A549 (cell line): ENCODE measurements around the gene ALDH5A1. TPM values are rescaled to one million over a fixed set of nuclear protein-coding genes. Genes with fewer than 3 reads are reported as not detected.

ENCODE experiments used
- ATAC-seq, 2 experiments: fragments of 200-7000 bp in 1 of 2; fragments of >200 bp in 1 of 2; cut with Nextera tagmentation in 1 of 2; cut with Tn5 transposase in 1 of 2; 3 replicates each; pipeline versions ENCODE4 v1.8.0 to v1.9.1; 2018 to 2020; ENCODE audit warnings: mild to moderate bottlenecking in 1 of 2, moderate library complexity in 1 of 2
- CTCF ChIA-PET: fragments of 300-600 bp; sonication (Branson Sonifier 250); formaldehyde crosslinking; extraction: SDS; loops from one replicate; lab custom pipeline; 2021; ENCODE audit warnings: antibody characterized with exemption, inconsistent platforms; lab: Yijun Ruan, JAX
- POLR2A ChIA-PET: fragments of 350-600 bp; formaldehyde crosslinking; extraction: SDS; loops from one replicate; lab custom pipeline; 2021; ENCODE audit warnings: antibody characterized with exemption, inconsistent platforms; lab: Yijun Ruan, JAX
- DNase-seq, 2 experiments: peaks; one replicate each; pipeline versions ENCODE4 v3.0.0 to v3.0.0-alpha.2; 2011 to 2016; ENCODE audit warnings: low read depth in 1 of 2, low spot score in 1 of 2
- FAIRE-seq: peaks from 2 replicates; lab custom pipeline; 2011; peaks lifted over from hg19 to GRCh38; lab: Jason Lieb, UNC
- H3K27ac ChIP-seq, 2 experiments: fragments of >200 bp; sonication (Bioruptor Twin); formaldehyde crosslinking; 3 replicates each; pipeline ENCODE4 v1.5.1; 2016 to 2017
- H3K4me1 ChIP-seq: fragments of >200 bp; sonication (Bioruptor Twin); formaldehyde crosslinking; 3 replicates; pipeline ENCODE4 v1.6.1; 2016
- H3K4me2 ChIP-seq: fragments of >200 bp; sonication (Bioruptor Twin); formaldehyde crosslinking; 3 replicates; pipeline ENCODE4 v1.6.1; 2016
- H3K4me3 ChIP-seq: fragments of >200 bp; sonication (Bioruptor Twin); formaldehyde crosslinking; 3 replicates; pipeline ENCODE4 v1.5.1; 2016
- H3K9me3 ChIP-seq: fragments of >200 bp; sonication (Bioruptor Twin); formaldehyde crosslinking; 3 replicates; pipeline ENCODE4 v1.6.1; 2016
- BCL3 ChIP-seq: fragments of >200 bp; sonication (Bioruptor Twin); formaldehyde crosslinking; IDR thresholded peaks from 3 replicates; pipeline ENCODE4 v1.6.1; 2016
- BHLHE40 ChIP-seq: IDR thresholded peaks from 2 replicates; pipeline ENCODE4 v1.6.1; 2012; ENCODE audit warnings: low read depth, low read length, inconsistent platforms
- CBX8 ChIP-seq: fragments of 200-600 bp; sonication (generic); IDR thresholded peaks from 2 replicates; pipeline ENCODE4 v1.6.1; 2016
- E2F6 ChIP-seq: IDR thresholded peaks from 2 replicates; pipeline ENCODE4 v1.6.1; 2012; ENCODE audit warnings: low read depth, borderline replicate concordance
- EHMT2 ChIP-seq: fragments of 200-600 bp; sonication (generic); IDR thresholded peaks from 2 replicates; pipeline ENCODE4 v1.6.1; 2016; ENCODE audit warnings: antibody characterized with exemption, low read depth, mild to moderate bottlenecking, moderate library complexity
- ESRRA ChIP-seq: fragments of 150-350 bp; IDR thresholded peaks from 2 replicates; pipeline ENCODE4 v1.6.1; 2014; ENCODE audit warnings: mild to moderate bottlenecking, low read length, borderline replicate concordance
- HES2 ChIP-seq: fragments of >200 bp; sonication (Bioruptor Twin); formaldehyde crosslinking; IDR thresholded peaks from 2 replicates; pipeline ENCODE4 v1.6.1; 2016
- HOXB13 ChIP-seq: fragments of 250-450 bp; sonication (Bioruptor Pico); IDR thresholded peaks from 2 replicates; pipeline ENCODE4 v1.5.0; 2020; ENCODE audit warnings: low read depth, mild to moderate bottlenecking, moderate library complexity
- MAFK ChIP-seq: fragments of 450-650 bp; IDR thresholded peaks from 2 replicates; pipeline ENCODE4 v1.6.1; 2014; ENCODE audit not compliant: partially characterized antibody
- MYC ChIP-seq: IDR thresholded peaks from 2 replicates; pipeline ENCODE4 v1.6.1; 2012; ENCODE audit warnings: mild to moderate bottlenecking, inconsistent platforms, low read length, improper control_type of control experiment, borderline replicate concordance
- NFE2L2 ChIP-seq: fragments of 150-350 bp; conservative IDR thresholded peaks from 2 replicates; pipeline ENCODE4 v1.6.1; 2014; ENCODE audit warnings: low read length
- NPAS2 ChIP-seq: fragments of 250-450 bp; sonication (Bioruptor Pico); IDR thresholded peaks from 2 replicates; pipeline ENCODE4 v1.8.0; 2022; ENCODE audit warnings: mild to moderate bottlenecking, moderate library complexity, borderline replicate concordance
- POLR2A ChIP-seq: IDR thresholded peaks from 2 replicates; pipeline ENCODE4 v1.6.1; 2012; ENCODE audit warnings: mild to moderate bottlenecking, low read length
- POLR2AphosphoS2 ChIP-seq: conservative IDR thresholded peaks from 2 replicates; pipeline ENCODE4 v1.6.1; 2012; ENCODE audit warnings: low read length, improper control_type of control experiment, inconsistent platforms
- RAD21 ChIP-seq, 2 experiments: fragments of >200 bp in 1 of 2; sonication (Bioruptor Twin) in 1 of 2; formaldehyde crosslinking in 1 of 2; IDR thresholded peaks in 1 of 2; conservative IDR thresholded peaks in 1 of 2; 2 replicates in 1 of 2; 3 replicates in 1 of 2; pipeline ENCODE4 v1.6.1; 2012 to 2018; ENCODE audit warnings: inconsistent platforms in 1 of 2
- RARB ChIP-seq: fragments of 250-450 bp; sonication (Bioruptor Pico); IDR thresholded peaks from 2 replicates; pipeline ENCODE4 v1.8.0; 2021; ENCODE audit warnings: mild to moderate bottlenecking, moderate library complexity
- REST ChIP-seq: fragments of 200-600 bp; sonication (generic); IDR thresholded peaks from 2 replicates; pipeline ENCODE4 v1.6.1; 2016; ENCODE audit warnings: antibody characterized with exemption, mild to moderate bottlenecking, moderate library complexity
- RFX5 ChIP-seq: fragments of 450-650 bp; IDR thresholded peaks from 2 replicates; pipeline ENCODE4 v1.7.1; 2014; ENCODE audit warnings: antibody characterized with exemption, mild to moderate bottlenecking, moderate library complexity
- SREBF2 ChIP-seq: fragments of 450-650 bp; IDR thresholded peaks from 2 replicates; pipeline ENCODE4 v1.6.1; 2014; ENCODE audit warnings: mild to moderate bottlenecking, moderate library complexity
- TFCP2L1 ChIP-seq: fragments of 250-450 bp; sonication (Bioruptor Pico); IDR thresholded peaks from 2 replicates; pipeline ENCODE4 v1.5.0; 2021; ENCODE audit warnings: mild to moderate bottlenecking
- TP53 ChIP-seq: fragments of 250-450 bp; sonication (Bioruptor Pico); IDR thresholded peaks from 2 replicates; pipeline ENCODE4 v1.5.0; 2021; ENCODE audit warnings: mild to moderate bottlenecking, moderate library complexity
- USF2 ChIP-seq: fragments of 450-650 bp; IDR thresholded peaks from 2 replicates; pipeline ENCODE4 v1.6.1; 2014; ENCODE audit warnings: antibody characterized with exemption
- ZFP36 ChIP-seq: fragments of 450-650 bp; IDR thresholded peaks from 2 replicates; pipeline ENCODE4 v1.6.1; 2014; ENCODE audit warnings: borderline replicate concordance; ENCODE audit not compliant: partially characterized antibody
- ZNF302 ChIP-seq: fragments of 250-450 bp; sonication (Bioruptor Pico); IDR thresholded peaks from 2 replicates; pipeline ENCODE4 v1.9.0; 2021; ENCODE audit warnings: inconsistent platforms, mild to moderate bottlenecking, moderate library complexity
- WGBS: methylation state at CpG from one replicate; pipeline ENCODE4 v1.1.6; 2017; ENCODE audit errors: missing lambda C conversion rate; 5-methylcytosine and 5-hydroxymethylcytosine counted together
- polyA plus RNA-seq, 4 experiments: library from polyadenylated mRNA; depleted of rRNA in 3 of 4; stranded (reverse); fragments of >200 nt; fragmentation: RNase III in 1 of 4; extraction: RNeasy Plus Mini Kit Qiagen cat#74134 plus additional on column Dnase treatment in 1 of 4; gene quantifications; 2 replicates in 3 of 4; 3 replicates in 1 of 4; pipeline ENCODE4 v1.2.3, GENCODE V29; 2011 to 2017

ALDH5A1 gene
- polyA plus RNA-seq, 2 of the 4 experiments (the other 2 are of a cell fraction): 6.9 to 10.9 TPM

GRCh38 chr6:24565196-24565595 lies 70.4 kb downstream of the ALDH5A1 start (continued):
- TF ChIP-seq RAD21 (conservative IDR thresholded peaks at IDR 0.05 in 1 of 2, IDR thresholded peaks at IDR 0.05 in 1 of 2) (no peak), MYC (no peak)

- 85% methylated on average over 5 of the region's 5 CpGs for WGBS
- ChIA-PET POLR2A (no interaction called here), CTCF (interaction anchor here (0.6 to 4.9 kb wide), 4 partner anchors 15 to 511 kb away, joined by 3 to 26 read pairs (median 7); no protein-coding TSS in a partner anchor)
- Histone ChIP-seq H3K4me1 (no peaks in the 10 kb centered on the region), H3K4me2 (no peak overlapping the region), H3K4me3 (no peak overlapping the region), H3K27ac (no peak overlapping the region), H3K9me3 (no peaks in the 10 kb centered on the region)
- TF ChIP-seq BHLHE40 (no peak), TFCP2L1 (CRISPR knock-in tag) (no peak), POLR2AphosphoS2 (no peak), BCL3 (no peak), SREBF2 (no peak), ESRRA (no peak), POLR2A (no peak), RFX5 (no peak)
- DNase-seq (no peak), FAIRE-seq (no peak), ATAC-seq (no peak)
These were observed 71.4 kb downstream of the ALDH5A1 start for GRCh38 chr6:24566020-24566767.

GRCh38 chr6:24568683-24569082 lies 73.9 kb downstream of the ALDH5A1 start:
- CTCF ChIA-PET: interaction anchor here (1.4 to 1.7 kb wide), 2 partner anchors 12 to 198 kb away, joined by 3 to 11 read pairs; no protein-coding TSS in a partner anchor
- no peak for ATAC-seq
- 67% methylated on average over 4 of the region's 4 CpGs for WGBS
- POLR2A ChIA-PET: no interaction called here
- H3K4me3 ChIP-seq: no peak overlapping the region
- no peaks in the 10 kb centered on the region for H3K4me1 ChIP-seq
- no peak overlapping the region for H3K27ac ChIP-seq
- TF ChIP-seq MAFK (no peak), BCL3 (no peak), ZFP36 (no peak), POLR2AphosphoS2 (no peak), USF2 (no peak), RFX5 (no peak), E2F6 (no peak), TP53 (CRISPR knock-in tag) (no peak), REST (no peak), HES2 (no peak), ZNF302 (CRISPR knock-in tag) (no peak), SREBF2 (no peak), NFE2L2 (no peak), NPAS2 (CRISPR knock-in tag) (no peak), EHMT2 (no peak), BHLHE40 (no peak), TFCP2L1 (CRISPR knock-in tag) (no peak), RARB (CRISPR knock-in tag) (no peak), CBX8 (no peak), HOXB13 (CRISPR knock-in tag) (no peak)
- no peaks in the 10 kb centered on the region for H3K9me3 ChIP-seq
- no peak for DNase-seq
- no peak overlapping the region for H3K4me2 ChIP-seq
- FAIRE-seq: no peak
